Dedifferentiated amniotic fluid mesenchymal stem cell (primary cell): ENCODE measurements around the gene ZNF45.
A peak's percentile ranks its signal among the peaks of the same experiment; 100 is the strongest.
"Not testable (repeated sequence)": the region's sequence is repeated elsewhere in the genome, so short reads cannot be mapped to it uniquely, and the experiment has no call there.

ENCODE experiments used
- DNase-seq: peaks from one replicate; pipeline ENCODE4 v3.0.0-alpha.2; 2016; ENCODE audit errors: extremely low spot score

ZNF45 gene

GRCh38 chr19:43934985-43935708 is at the start of gene ZNF45:
Gene ZNF45, minus strand, starts transcription at chr19:43935282. Its CDS starts 13,097 bp downstream, at chr19:43922185.
- peak; percentile 93 for DNase-seq

GRCh38 chr19:43984687-43985000 is 49.6 kb upstream of the ZNF45 start:
- no peak for DNase-seq

- DNase-seq = peak; percentile 97
These were observed 49.0 kb upstream of the ZNF45 start, which contains the start of gene ZNF155 for GRCh38 chr19:43983912-43984686. Gene ZNF155, plus strand, starts transcription at chr19:43984188. Its CDS starts 4,356 bp downstream, at chr19:43988544.

GRCh38 chr19:43983544-43983911 is 48.4 kb upstream of the ZNF45 start:
- DNase-seq = no peak

GRCh38 chr19:43976732-43977131 is 41.6 kb upstream of the ZNF45 start:
- DNase-seq = no peak

- DNase-seq = no peak
These were observed 31.1 kb upstream of the ZNF45 start for GRCh38 chr19:43966079-43966694.

GRCh38 chr19:43960411-43960810 is 25.3 kb upstream of the ZNF45 start:
- DNase-seq = no peak

- no peak for DNase-seq
These were observed 22.8 kb upstream of the ZNF45 start for GRCh38 chr19:43957891-43958290.

- DNase-seq = no peak
These were observed 21.7 kb upstream of the ZNF45 start for GRCh38 chr19:43956827-43957226.

- peak; percentile 99 for DNase-seq
These were observed 16.0 kb upstream of the ZNF45 start, which contains the start of gene ZNF221 for GRCh38 chr19:43950834-43951645. Gene ZNF221, plus strand, starts transcription at chr19:43951228. Its CDS starts 11,499 bp downstream, at chr19:43962727.

- not testable (repeated sequence) for DNase-seq
These were observed 14.7 kb upstream of the ZNF45 start for GRCh38 chr19:43949803-43950202.

- not testable (repeated sequence) for DNase-seq
These were observed 12.3 kb upstream of the ZNF45 start for GRCh38 chr19:43947412-43947811.

GRCh38 chr19:43941209-43941608 is 6.1 kb upstream of the ZNF45 start:
- no peak for DNase-seq

GRCh38 chr19:43940719-43941118 is 5.6 kb upstream of the ZNF45 start:
- DNase-seq = no peak

GRCh38 chr19:43939557-43940260 is 4.6 kb upstream of the ZNF45 start:
- DNase-seq = no peak

- DNase-seq = no peak
These were observed 1.1 kb upstream of the ZNF45 start for GRCh38 chr19:43936188-43936587.

- DNase-seq = no peak
These were observed 762 bp downstream of the ZNF45 start for GRCh38 chr19:43934055-43934984.

- no peak for DNase-seq
These were observed 6.3 kb downstream of the ZNF45 start for GRCh38 chr19:43928820-43929219.

- no peak for DNase-seq
These were observed 11.2 kb downstream of the ZNF45 start for GRCh38 chr19:43923875-43924274.

GRCh38 chr19:43914051-43914450 is 21.0 kb downstream of the ZNF45 start:
- DNase-seq = no peak
